Endodermal cell (in vitro differentiated cells): ENCODE results near the gene ZNF780B. TPM values are rescaled to one million over a fixed set of nuclear protein-coding genes. Genes with fewer than 3 reads are reported as not detected.

Experiments used
- DNase-seq: peaks from one replicate; pipeline ENCODE4 v3.0.0-alpha.2; 2017
- H3K27ac ChIP-seq: 2 replicates; pipeline ENCODE4 v1.5.1; 2013; ENCODE audit warnings: mild to moderate bottlenecking, low read depth, low read length, moderate library complexity
- H3K27me3 ChIP-seq: 2 replicates; pipeline ENCODE4 v1.6.1; 2013; ENCODE audit warnings: mild to moderate bottlenecking, low read length, moderate library complexity; ENCODE audit not compliant: insufficient read depth, control insufficient read depth, poor library complexity, severe bottlenecking
- H3K36me3 ChIP-seq: 2 replicates; pipeline ENCODE4 v1.7.0; 2013; ENCODE audit warnings: mild to moderate bottlenecking, low read length, moderate library complexity; ENCODE audit not compliant: control insufficient read depth, insufficient read depth
- H3K4me1 ChIP-seq: one replicate; pipeline ENCODE4 v1.7.0; 2013; ENCODE audit warnings: low read length; ENCODE audit not compliant: control insufficient read depth, insufficient read depth
- H3K4me3 ChIP-seq: 2 replicates; pipeline ENCODE4 v1.5.1; 2013; ENCODE audit warnings: mild to moderate bottlenecking, low read length, moderate library complexity
- H3K9ac ChIP-seq: 2 replicates; pipeline ENCODE4 v1.6.1; 2013; ENCODE audit warnings: mild to moderate bottlenecking, low read length, moderate library complexity; ENCODE audit not compliant: poor library complexity, severe bottlenecking; ENCODE audit errors: extremely low read depth
- H3K9me3 ChIP-seq: 2 replicates; pipeline ENCODE4 v1.6.1; 2013; ENCODE audit warnings: mild to moderate bottlenecking, low read length, moderate library complexity; ENCODE audit not compliant: control insufficient read depth
- H3K27ac Mint-ChIP-seq: 2 replicates; pipeline ENCODE4 v1.8.0; 2020; ENCODE audit warnings: mixed read lengths
- H3K27me3 Mint-ChIP-seq: 2 replicates; pipeline ENCODE4 v1.8.0; 2021; ENCODE audit warnings: mild to moderate bottlenecking, mixed read lengths; ENCODE audit not compliant: insufficient read depth
- H3K36me3 Mint-ChIP-seq: 2 replicates; pipeline ENCODE4 v1.8.0; 2020; ENCODE audit warnings: low read depth, mixed read lengths
- H3K4me1 Mint-ChIP-seq: 2 replicates; pipeline ENCODE4 v1.8.0; 2020; ENCODE audit warnings: mixed read lengths
- H3K4me3 Mint-ChIP-seq: 2 replicates; pipeline ENCODE4 v1.8.0; 2020; ENCODE audit warnings: mild to moderate bottlenecking, moderate library complexity, mixed read lengths
- H3K9me3 Mint-ChIP-seq: 2 replicates; pipeline ENCODE4 v1.8.0; 2020; ENCODE audit warnings: mild to moderate bottlenecking, mixed read lengths
- CTCF ChIP-seq: fragments of 200-600 bp; sonication (generic); conservative IDR thresholded peaks from 2 replicates; pipeline ENCODE4 v1.5.0; 2021; ENCODE audit warnings: antibody characterized with exemption, mild to moderate bottlenecking
- WGBS, 2 experiments: methylation state at CpG; one replicate each; pipeline versions ENCODE4 v1.1.5 to v1.1.7; 2013; ENCODE audit warnings: missing lambda C conversion rate in 2 of 2, mixed read lengths in 1 of 2; ENCODE audit not compliant: insufficient coverage in 1 of 2, insufficient read length in 1 of 2; 5-methylcytosine and 5-hydroxymethylcytosine counted together
- total RNA-seq, 2 donors: library from RNA; stranded (reverse); fragmentation: NEBNext Ultra II Directional in 1 of 2; extraction: Animal tissue kit (Norgen Biotek cat#: 25700) in 1 of 2; gene quantifications; 2 replicates in 1 of 2; 3 replicates in 1 of 2; pipeline ENCODE4 v1.2.1, GENCODE V29; 2021

Gene ZNF780B
- total RNA-seq, 2 donors from 2014 or later: 24.7 to 30.5 TPM

- Histone ChIP-seq H3K9ac (no peak overlapping the region), H3K4me3 (peak overlapping the region; percentile 68), H3K27ac (no peak overlapping the region), H3K4me1 (no peaks in the 10 kb centered on the region), H3K27me3 (no peaks in the 10 kb centered on the region), H3K9me3 (peaks cover 86% of the 10 kb centered on the region), H3K36me3 (peaks cover 7% of the 10 kb centered on the region)
- TF ChIP-seq CTCF: no peak
- H3K27me3 Mint-ChIP-seq: peaks cover 8% of the 10 kb centered on the region
- peaks cover 29% of the 10 kb centered on the region for H3K36me3 Mint-ChIP-seq
- peaks cover 90% of the 10 kb centered on the region for H3K9me3 Mint-ChIP-seq
- no peaks in the 10 kb centered on the region for H3K4me1 Mint-ChIP-seq
- DNase-seq: no peak
- H3K4me3 Mint-ChIP-seq: no peak overlapping the region
- H3K27ac Mint-ChIP-seq: no peak overlapping the region
- WGBS, 2 experiments: 98% methylated on average over 3 of the region's 4 CpGs; no CpG with 5 or more reads in 1 of the 2 experiments
Measured at GRCh38 chr19:40025938-40026596, 30.0 kb downstream of the ZNF780B start.

- peaks cover 8% of the 10 kb centered on the region for H3K27me3 Mint-ChIP-seq
- peaks cover 66% of the 10 kb centered on the region for H3K9me3 ChIP-seq
- no peak for TF ChIP-seq CTCF
- no peak overlapping the region for H3K27ac ChIP-seq
- no peak overlapping the region for H3K4me3 Mint-ChIP-seq
- no peak overlapping the region for H3K27ac Mint-ChIP-seq
- DNase-seq: no peak
- H3K4me1 ChIP-seq: no peaks in the 10 kb centered on the region
- WGBS, 2 experiments: 75 to 84% methylated on average over 3 of the region's 3 CpGs
- H3K36me3 ChIP-seq: peaks cover 7% of the 10 kb centered on the region
- H3K9me3 Mint-ChIP-seq: peaks cover 72% of the 10 kb centered on the region
- H3K27me3 ChIP-seq: no peaks in the 10 kb centered on the region
- H3K4me3 ChIP-seq: peak overlapping the region; percentile 62
- no peaks in the 10 kb centered on the region for H3K4me1 Mint-ChIP-seq
- H3K36me3 Mint-ChIP-seq: peaks cover 16% of the 10 kb centered on the region
- H3K9ac ChIP-seq: no peak overlapping the region
Measured at GRCh38 chr19:40023969-40024368, 32.1 kb downstream of the ZNF780B start.

GRCh38 chr19:40013991-40014390 is 42.0 kb downstream of the ZNF780B start:
- no peak for TF ChIP-seq CTCF
- H3K9me3 ChIP-seq: peaks cover 74% of the 10 kb centered on the region
- 89 to 96% methylated on average over 1 to 3 of the region's 4 CpGs for WGBS, 2 experiments
- peak overlapping the region; percentile 25 for H3K4me3 ChIP-seq
- H3K36me3 Mint-ChIP-seq: peaks cover 46% of the 10 kb centered on the region
- no peaks in the 10 kb centered on the region for H3K27me3 ChIP-seq
- no peak overlapping the region for H3K9ac ChIP-seq
- H3K4me1 Mint-ChIP-seq: no peaks in the 10 kb centered on the region
- H3K9me3 Mint-ChIP-seq: peaks cover 85% of the 10 kb centered on the region
- no peak overlapping the region for H3K4me3 Mint-ChIP-seq
- no peaks in the 10 kb centered on the region for H3K4me1 ChIP-seq
- no peaks in the 10 kb centered on the region for H3K27me3 Mint-ChIP-seq
- H3K27ac Mint-ChIP-seq: no peak overlapping the region
- DNase-seq: no peak
- H3K27ac ChIP-seq: no peak overlapping the region
- H3K36me3 ChIP-seq: peaks cover 22% of the 10 kb centered on the region
